MM.1S (cell line): ENCODE results near the gene PRKCD.

Source experiments
- DNase-seq: peaks from one replicate; pipeline ENCODE4 v3.0.0-alpha.2; 2015
- H2AFZ ChIP-seq: fragments of 300-600 bp; sonication (generic); 2 replicates; pipeline ENCODE4 v1.6.0; 2016; ENCODE audit warnings: antibody characterized with exemption, low read length
- H3F3A ChIP-seq: fragments of 300-600 bp; sonication (generic); 2 replicates; pipeline ENCODE4 v1.6.1; 2016; ENCODE audit warnings: mild to moderate bottlenecking, antibody characterized with exemption, low read length, moderate library complexity, mixed read lengths; ENCODE audit not compliant: insufficient read depth
- H3K27ac ChIP-seq: fragments of 300-600 bp; sonication (generic); 2 replicates; pipeline ENCODE4 v1.5.1; 2016; ENCODE audit warnings: mild to moderate bottlenecking, low read length
- H3K27me3 ChIP-seq: fragments of 300-600 bp; sonication (generic); replicated peaks from 2 replicates; pipeline ENCODE4 v1.6.0; 2016; ENCODE audit warnings: low read length; ENCODE audit not compliant: insufficient read depth
- H3K36me3 ChIP-seq: fragments of 300-600 bp; sonication (generic); replicated peaks from 2 replicates; pipeline ENCODE4 v1.6.1; 2016; ENCODE audit warnings: mild to moderate bottlenecking, low read length, mixed read lengths; ENCODE audit not compliant: insufficient read depth
- H3K4me1 ChIP-seq: fragments of 300-600 bp; sonication (generic); 2 replicates; pipeline ENCODE4 v1.6.1; 2016; ENCODE audit warnings: low read length, mixed read lengths
- H3K4me2 ChIP-seq: fragments of 300-600 bp; sonication (generic); 2 replicates; pipeline ENCODE4 v1.6.0; 2016; ENCODE audit warnings: low read depth, low read length
- H3K4me3 ChIP-seq: fragments of 300-600 bp; sonication (generic); 2 replicates; pipeline ENCODE4 v1.5.1; 2016; ENCODE audit warnings: low read length, mixed read lengths
- H3K79me2 ChIP-seq: fragments of 300-600 bp; sonication (generic); 2 replicates; pipeline ENCODE4 v1.6.1; 2016; ENCODE audit warnings: mixed run types, low read length, mixed read lengths
- H3K9ac ChIP-seq: fragments of 300-600 bp; sonication (generic); 2 replicates; pipeline ENCODE4 v1.6.1; 2016; ENCODE audit warnings: low read length, mixed read lengths
- H3K9me2 ChIP-seq: fragments of 300-600 bp; sonication (generic); replicated peaks from 2 replicates; pipeline ENCODE4 v1.6.1; 2016; ENCODE audit warnings: mild to moderate bottlenecking, low read length, mixed read lengths; ENCODE audit not compliant: insufficient read depth
- H3K9me3 ChIP-seq: fragments of 300-600 bp; sonication (generic); replicated peaks from 2 replicates; pipeline ENCODE4 v1.6.1; 2016; ENCODE audit warnings: mild to moderate bottlenecking, low read length, mixed read lengths; ENCODE audit not compliant: insufficient read depth
- H4K20me1 ChIP-seq: fragments of 300-600 bp; sonication (generic); 2 replicates; pipeline ENCODE4 v1.6.1; 2016; ENCODE audit warnings: mild to moderate bottlenecking, low read length, moderate library complexity, mixed read lengths; ENCODE audit not compliant: insufficient read depth
- CTCF ChIP-seq: fragments of 300-600 bp; sonication (generic); IDR thresholded peaks from 2 replicates; pipeline ENCODE4 v1.5.1; 2016; ENCODE audit warnings: antibody characterized with exemption, low read length, mixed read lengths
- EZH2 ChIP-seq: fragments of 300-600 bp; sonication (generic); optimal IDR thresholded peaks from 2 replicates; pipeline ENCODE3; 2017; ENCODE audit warnings: low read depth, mild to moderate bottlenecking, antibody characterized with exemption, low read length, mixed read lengths
- EZH2phosphoT487 ChIP-seq: fragments of 300-600 bp; sonication (generic); IDR thresholded peaks from 2 replicates; pipeline ENCODE4 v1.6.1; 2018; ENCODE audit warnings: antibody characterized with exemption, low read length

PRKCD gene

DNA sequence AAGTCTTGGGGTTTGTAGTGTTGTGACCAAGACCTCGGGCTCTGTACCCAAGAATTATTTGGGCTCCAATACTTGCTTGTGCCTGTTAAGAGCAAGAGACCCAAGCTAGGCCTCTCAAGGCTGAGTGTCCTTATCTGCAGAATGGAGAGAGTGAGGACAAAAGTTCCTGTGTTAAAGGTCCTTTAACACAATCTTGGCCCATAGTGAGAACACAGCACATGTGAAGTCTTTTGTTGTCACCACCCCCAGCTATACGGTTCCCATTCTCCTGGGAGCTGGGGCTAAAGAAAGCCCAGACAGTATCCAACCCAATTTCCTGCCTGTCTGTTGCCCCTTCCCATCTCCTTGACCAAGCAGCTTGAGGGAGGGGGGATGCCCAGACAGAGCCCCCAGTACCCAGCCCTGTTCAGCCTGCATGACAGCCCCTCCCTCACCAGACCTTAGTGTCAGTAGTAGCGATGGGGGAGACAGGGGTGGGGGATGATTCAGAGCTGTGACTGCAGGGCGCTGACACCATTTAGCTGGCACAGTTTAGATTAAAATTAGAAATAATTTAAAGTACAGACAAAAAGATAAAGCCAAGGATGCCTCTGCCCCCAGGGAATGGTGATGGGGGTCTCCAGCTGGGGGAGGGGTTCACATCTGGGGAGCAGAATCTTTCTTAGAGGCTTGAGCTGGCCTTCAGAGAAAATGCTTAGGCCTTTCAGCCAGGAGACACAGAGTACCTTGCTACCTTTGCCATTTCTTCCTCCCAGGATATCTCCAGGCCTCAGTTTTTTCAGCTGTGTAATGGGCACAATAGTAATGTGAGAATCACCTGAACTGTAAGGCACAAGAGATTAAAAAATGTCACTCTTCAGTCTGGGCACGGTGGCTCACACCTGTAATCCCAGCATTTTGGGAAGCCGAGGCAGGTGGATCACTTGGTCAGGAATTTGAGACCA is 2.7 kb downstream of the PRKCD start:
- Histone ChIP-seq H3K9me2 (no peaks in the 10 kb centered on the region), H3K9me3 (no peaks in the 10 kb centered on the region), H3K27me3 (no peaks in the 10 kb centered on the region), H4K20me1 (no peaks in the 10 kb centered on the region), H2AFZ (no peak overlapping the region), H3K9ac (no peak overlapping the region), H3K36me3 (no peaks in the 10 kb centered on the region), H3K79me2 (peaks cover 66% of the 10 kb centered on the region), H3F3A (peaks cover 14% of the 10 kb centered on the region), H3K4me3 (no peak overlapping the region), H3K4me1 (peaks cover 24% of the 10 kb centered on the region), H3K27ac (no peak overlapping the region), H3K4me2 (no peak overlapping the region)
- no peak for TF ChIP-seq EZH2
- TF ChIP-seq EZH2phosphoT487: no peak
- TF ChIP-seq CTCF: no peak
- no peak for DNase-seq

DNA sequence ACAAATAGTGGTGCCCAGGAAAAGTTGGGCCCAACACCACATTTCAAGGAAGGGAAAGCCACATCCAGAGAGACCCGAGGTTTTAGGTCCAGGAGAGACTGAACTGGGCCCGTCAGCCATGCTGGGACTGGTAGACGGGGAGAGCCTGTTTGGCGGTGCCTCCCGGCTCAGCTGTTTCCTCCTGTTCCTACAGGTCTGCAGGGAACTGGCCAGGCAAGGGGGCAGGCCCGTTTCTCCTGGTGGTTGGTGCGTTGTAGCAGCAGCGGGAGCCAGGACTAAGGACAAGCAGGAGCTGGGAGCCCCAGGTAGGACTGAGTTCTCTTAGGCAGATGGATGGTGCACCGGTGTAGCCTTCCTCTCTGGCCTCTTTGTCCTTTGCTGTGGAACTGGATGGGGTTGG is 3.9 kb downstream of the PRKCD start:
- no peaks in the 10 kb centered on the region for H3K27me3 ChIP-seq
- no peak overlapping the region for H3K9ac ChIP-seq
- H3K36me3 ChIP-seq: no peaks in the 10 kb centered on the region
- peaks cover 66% of the 10 kb centered on the region for H3K79me2 ChIP-seq
- H4K20me1 ChIP-seq: no peaks in the 10 kb centered on the region
- H3F3A ChIP-seq: peaks cover 19% of the 10 kb centered on the region
- no peak overlapping the region for H3K27ac ChIP-seq
- H3K4me1 ChIP-seq: peaks cover 34% of the 10 kb centered on the region
- no peak overlapping the region for H2AFZ ChIP-seq
- no peaks in the 10 kb centered on the region for H3K9me3 ChIP-seq
- no peak for DNase-seq
- H3K4me3 ChIP-seq: no peak overlapping the region
- H3K9me2 ChIP-seq: no peaks in the 10 kb centered on the region
- TF ChIP-seq EZH2phosphoT487 (no peak), EZH2 (no peak), CTCF (no peak)
- H3K4me2 ChIP-seq: no peak overlapping the region

- Histone ChIP-seq H3F3A (peaks cover 28% of the 10 kb centered on the region), H3K27ac (no peak overlapping the region), H4K20me1 (no peaks in the 10 kb centered on the region), H3K9ac (no peak overlapping the region), H3K4me2 (peak overlapping the region; percentile 33; the same call in 1 of the 2 replicates), H3K9me2 (no peaks in the 10 kb centered on the region), H3K4me3 (no peak overlapping the region), H3K4me1 (peaks cover 42% of the 10 kb centered on the region), H2AFZ (no peak overlapping the region), H3K79me2 (peaks cover 73% of the 10 kb centered on the region), H3K9me3 (no peaks in the 10 kb centered on the region), H3K27me3 (no peaks in the 10 kb centered on the region), H3K36me3 (no peaks in the 10 kb centered on the region)
- no peak for DNase-seq
- no peak for TF ChIP-seq EZH2phosphoT487
- TF ChIP-seq CTCF: no peak
- no peak for TF ChIP-seq EZH2
Measured at GRCh38 chr3:53166206-53166605, 5.2 kb downstream of the PRKCD start.
